Transverse colon (tissue), 4 donors: Measurements from ENCODE around the gene PCDHGB3. TPM values are rescaled to one million over a fixed set of nuclear protein-coding genes. Genes with fewer than 3 reads are reported as not detected.
A peak's percentile ranks its signal among the peaks of the same experiment; 100 is the strongest.
"Not testable (repeated sequence)": the region's sequence is repeated elsewhere in the genome, so short reads cannot be mapped to it uniquely, and the experiment has no call there.

ENCODE experiments used
- DNase-seq: peaks from one replicate; pipeline ENCODE4 v3.0.0-alpha.2; 2019
- H3K27ac ChIP-seq, 4 donors: fragments of 200-600 bp; sonication (generic); 2 replicates each; pipeline ENCODE4 v1.5.1; 2016 to 2018; ENCODE audit warnings: inconsistent platforms in 4 of 4
- H3K27me3 ChIP-seq: fragments of 200-600 bp; sonication (generic); 2 replicates; pipeline ENCODE4 v1.5.1; 2017; ENCODE audit warnings: inconsistent platforms
- H3K36me3 ChIP-seq, 4 donors: fragments of 200-600 bp; sonication (generic); 2 replicates each; pipeline ENCODE4 v1.5.1; 2017 to 2019; ENCODE audit warnings: inconsistent platforms in 4 of 4
- H3K4me1 ChIP-seq, 4 donors: fragments of 200-600 bp; sonication (generic); 2 replicates each; pipeline ENCODE4 v1.5.1; 2017 to 2020; ENCODE audit warnings: inconsistent platforms in 4 of 4
- H3K4me3 ChIP-seq, 4 donors: fragments of 200-600 bp; sonication (generic); 1 replicate in 1 of 4; 2 replicates in 3 of 4; pipeline versions ENCODE4 v1.5.1 to v1.6.1; 2017 to 2019; ENCODE audit warnings: inconsistent platforms in 4 of 4
- H3K9me3 ChIP-seq, 2 donors: fragments of 200-600 bp; sonication (generic); 2 replicates each; pipeline ENCODE4 v1.5.1; 2017 to 2019; ENCODE audit warnings: inconsistent platforms in 2 of 2
- CTCF ChIP-seq, 5 experiments: fragments of 200-600 bp in 3 of 5; fragments of 450-650 bp in 2 of 5; sonication (generic) in 3 of 5; IDR thresholded peaks; 1 replicate in 2 of 5; 2 replicates in 3 of 5; pipeline ENCODE4 v1.5.1; 2016 to 2017; ENCODE audit warnings: antibody characterized with exemption in 5 of 5, inconsistent platforms in 3 of 5, mild to moderate bottlenecking in 2 of 5, moderate library complexity in 1 of 5
- EP300 ChIP-seq: sonication (generic); formaldehyde crosslinking; IDR thresholded peaks from one replicate; pipeline ENCODE4 v1.6.1; 2017; ENCODE audit warnings: antibody characterized with exemption, low read depth
- POLR2A ChIP-seq: fragments of 450-650 bp; IDR thresholded peaks from one replicate; pipeline ENCODE4 v1.6.1; 2016; ENCODE audit warnings: antibody characterized with exemption, mild to moderate bottlenecking, moderate library complexity
- POLR2AphosphoS5 ChIP-seq, 3 donors: sonication (generic); formaldehyde crosslinking; IDR thresholded peaks; one replicate each; pipeline ENCODE4 v1.6.1; 2016; ENCODE audit warnings: antibody characterized with exemption in 3 of 3
- WGBS, 2 donors: methylation state at CpG; one replicate each; pipeline ENCODE4 v1.1.5; 2018; ENCODE audit warnings: low coverage in 1 of 2; 5-methylcytosine and 5-hydroxymethylcytosine counted together
- in situ Hi-C, 4 donors: fragments of 200-750 bp; cut with MboI; loops; one replicate each; pipeline versions ENCODE4 v1.15.0 to v1.15.1; 2017; ENCODE audit warnings: low sequenced_read_pairs in 3 of 4, low pct_ligation_motif_present in 1 of 4, low pct_unique_long_range_greater_than_20kb in 1 of 4
- intact Hi-C: fragments of 100-400 bp; cut with DNase I; formaldehyde crosslinking; loops from one replicate; pipeline ENCODE4 v1.15.1; 2023; ENCODE audit warnings: low total_unique reads
- total RNA-seq, 4 donors: library from RNA; depleted of rRNA; stranded (reverse); fragments of >200 nt; gene quantifications; one replicate each; pipeline ENCODE4 v1.1.0, GENCODE V29; 2016

Gene PCDHGB3
- total RNA-seq, 4 donors from 2014 or later: 1.4 to 3.8 (median 2.6) TPM

- Histone ChIP-seq H3K4me1 (no peaks in the 10 kb centered on the region), H3K27ac (no peak overlapping the region), H3K36me3 (peaks cover 0 to 3% (median 0%) of the 10 kb centered on the region in 4 donors), H3K9me3 (peaks cover 19 to 90% of the 10 kb centered on the region in 2 donors), H3K4me3 (no peak overlapping the region), H3K27me3 (no peaks in the 10 kb centered on the region)
- DNase-seq: no peak
- 73 to 84% methylated on average over 3 to 14 of the region's 14 CpGs for WGBS, 2 donors
- in situ Hi-C loops: loop anchor here in 2 of 4 donors (25.0 kb wide), 2 partner anchors 162 to 188 kb away; partner anchors contain the start of genes PCDHB12 (in 1 of the 2), PCDHB13 (in 1 of the 2) and PCDHB14 (in 1 of the 2)
- intact Hi-C loops: no loop called here
- no peak for TF ChIP-seq CTCF (IDR thresholded peaks at IDR 0.05)
- no peak for TF ChIP-seq EP300
Measured at GRCh38 chr5:141374627-141375026, 4.6 kb downstream of the PCDHGB3 start.

GRCh38 chr5:141375444-141376155 lies 5.6 kb downstream of the PCDHGB3 start:
- H3K27me3 ChIP-seq, intact Hi-C loops, H3K4me3 ChIP-seq, H3K36me3 ChIP-seq, H3K27ac ChIP-seq, H3K4me1 ChIP-seq, DNase-seq: not testable (repeated sequence)
- 69% methylated on average over 24 of the region's 48 CpGs; no CpG with 5 or more reads in 1 of the 2 donors for WGBS, 2 donors
- in situ Hi-C loops: loop anchor here in 1 of 4 donors (25.0 kb wide), 1 partner anchor 163 kb away; the partner anchor contains the start of genes PCDHB12, PCDHB13 and PCDHB14
- H3K9me3 ChIP-seq: peaks cover 17 to 87% of the 10 kb centered on the region in 2 donors

- Histone ChIP-seq H3K4me3 (peak within 1 kb of the TSS in 1 of 4 donors; percentile 21), H3K9me3 (peaks cover 54 to 84% of the 10 kb centered on the region in 2 donors), H3K27ac (no peak within 1 kb of the TSS), H3K4me1 (no peaks in the 10 kb centered on the region), H3K27me3 (peaks cover 13% of the 10 kb centered on the region), H3K36me3 (no peaks in the 10 kb centered on the region)
- intact Hi-C loops: no loop called here
- DNase-seq: no peak
- WGBS, 2 donors: 9 to 32% methylated on average over 7 to 37 of the region's 37 CpGs
- no peak for TF ChIP-seq CTCF (IDR thresholded peaks at IDR 0.05)
- TF ChIP-seq EP300: no peak
- no peak for TF ChIP-seq POLR2A
- TF ChIP-seq POLR2AphosphoS5 (IDR thresholded peaks at IDR 0.05): no peak
- in situ Hi-C loops: loop anchor here in 1 of 4 donors (25.0 kb wide), 1 partner anchor 170 kb away; the partner anchor contains the start of genes PCDHB12, PCDHB13 and PCDHB14
Measured at GRCh38 chr5:141382469-141383294, 12.6 kb downstream of the PCDHGB3 start, which contains the start of gene PCDHGA7. PCDHGA7 (plus strand) TSS chr5:141382742; CDS start chr5:141382900, 158 bp downstream.

GRCh38 chr5:141383345-141383744 lies 13.3 kb downstream of the PCDHGB3 start:
- no peak overlapping the region for H3K27ac ChIP-seq
- no peak for DNase-seq
- no peaks in the 10 kb centered on the region for H3K4me1 ChIP-seq
- H3K4me3 ChIP-seq: no peak overlapping the region
- H3K9me3 ChIP-seq: peaks cover 51 to 79% of the 10 kb centered on the region in 2 donors
- no peak for TF ChIP-seq EP300
- no peak for TF ChIP-seq CTCF (IDR thresholded peaks at IDR 0.05)
- no peak for TF ChIP-seq POLR2AphosphoS5 (IDR thresholded peaks at IDR 0.05)
- TF ChIP-seq POLR2A: no peak
- intact Hi-C loops: no loop called here
- H3K36me3 ChIP-seq: no peaks in the 10 kb centered on the region
- peaks cover 13% of the 10 kb centered on the region for H3K27me3 ChIP-seq
- WGBS, 2 donors: 50 to 67% methylated on average over 8 to 21 of the region's 21 CpGs
- in situ Hi-C loops: loop anchor here in 1 of 4 donors (25.0 kb wide), 1 partner anchor 171 kb away; the partner anchor contains the start of genes PCDHB12, PCDHB13 and PCDHB14
